HEK293 (cell line): ENCODE data around the gene STUB1.

Experiments
- CTCF ChIA-PET: fragments of 350-600 bp; formaldehyde crosslinking; extraction: SDS; loops from one replicate; lab custom pipeline; 2021; ENCODE audit warnings: antibody characterized with exemption; lab: Yijun Ruan, JAX
- POLR2A ChIA-PET: fragments of 300-600 bp; formaldehyde crosslinking; extraction: SDS; loops from one replicate; lab custom pipeline; 2020; ENCODE audit warnings: antibody characterized with exemption, inconsistent platforms; lab: Yijun Ruan, JAX
- H3K27ac ChIP-seq: fragments of 200-500 bp; sonication (Bioruptor generic); 2 replicates; pipeline ENCODE4 v1.5.1; 2014; ENCODE audit warnings: low read depth, low read length, control low read depth, inconsistent platforms; ENCODE audit errors: extremely low read depth
- H3K36me3 ChIP-seq, 2 experiments: fragments of 200-500 bp in 1 of 2; sonication (Bioruptor generic) in 1 of 2; 1 replicate in 1 of 2; 2 replicates in 1 of 2; pipeline ENCODE4 v1.5.1; 2014 to 2017; ENCODE audit warnings: inconsistent platforms in 2 of 2, low read length in 2 of 2; ENCODE audit not compliant: control insufficient read depth in 2 of 2, insufficient read depth in 1 of 2
- H3K4me1 ChIP-seq: fragments of 200-500 bp; sonication (Bioruptor generic); 2 replicates; pipeline ENCODE4 v1.5.1; 2014; ENCODE audit warnings: mild to moderate bottlenecking, low read length, inconsistent platforms; ENCODE audit not compliant: control insufficient read depth, insufficient read depth
- H3K4me3 ChIP-seq: 2 replicates; pipeline ENCODE4 v1.5.1; 2011; ENCODE audit warnings: low read depth, mild to moderate bottlenecking, control low read depth, low read length, moderate library complexity
- H3K9me3 ChIP-seq: fragments of 200-500 bp; sonication (Bioruptor generic); 2 replicates; pipeline ENCODE4 v1.5.1; 2014; ENCODE audit warnings: low read depth, low read length, inconsistent platforms; ENCODE audit not compliant: control insufficient read depth, insufficient read depth
- BCL11B ChIP-seq: fragments of 450-650 bp; formaldehyde crosslinking; IDR thresholded peaks from 2 replicates; pipeline ENCODE4 v1.5.1; 2016; ENCODE audit warnings: low read depth, missing biosample characterization, missing genetic modification characterization
- KLF1 ChIP-seq: fragments of 450-650 bp; formaldehyde crosslinking; IDR thresholded peaks from 2 replicates; pipeline ENCODE4 v1.5.1; 2016; ENCODE audit warnings: missing biosample characterization, missing genetic modification characterization
- MZF1 ChIP-seq: fragments of 450-650 bp; formaldehyde crosslinking; IDR thresholded peaks from 2 replicates; pipeline ENCODE4 v1.5.1; 2017; ENCODE audit warnings: missing biosample characterization, missing genetic modification characterization, borderline replicate concordance
- PRDM1 ChIP-seq: fragments of 450-650 bp; formaldehyde crosslinking; IDR thresholded peaks from 2 replicates; pipeline ENCODE4; 2016; ENCODE audit warnings: missing biosample characterization, missing genetic modification characterization
- SCRT1 ChIP-seq: fragments of 450-650 bp; formaldehyde crosslinking; IDR thresholded peaks from 2 replicates; pipeline ENCODE4 v1.5.1; 2016; ENCODE audit warnings: missing biosample characterization, missing genetic modification characterization, borderline replicate concordance
- WT1 ChIP-seq: fragments of 450-650 bp; formaldehyde crosslinking; IDR thresholded peaks from 2 replicates; pipeline ENCODE4 v1.5.1; 2016; ENCODE audit warnings: missing biosample characterization, missing genetic modification characterization
- ZBTB1 ChIP-seq: fragments of 450-650 bp; formaldehyde crosslinking; IDR thresholded peaks from 2 replicates; pipeline ENCODE4 v1.5.1; 2016; ENCODE audit warnings: missing biosample characterization, missing genetic modification characterization
- ZBTB7A ChIP-seq: fragments of 450-650 bp; formaldehyde crosslinking; IDR thresholded peaks from 2 replicates; pipeline ENCODE4 v1.5.1; 2016; ENCODE audit warnings: low read depth, missing biosample characterization, missing genetic modification characterization
- ZIC2 ChIP-seq: fragments of 450-650 bp; formaldehyde crosslinking; IDR thresholded peaks from 2 replicates; pipeline ENCODE4 v1.5.1; 2016; ENCODE audit warnings: missing biosample characterization, missing genetic modification characterization
- ZNF221 ChIP-seq: fragments of 450-650 bp; formaldehyde crosslinking; IDR thresholded peaks from 2 replicates; pipeline ENCODE4 v1.5.1; 2017; ENCODE audit warnings: missing biosample characterization, missing genetic modification characterization, borderline replicate concordance
- ZNF239 ChIP-seq: fragments of 450-650 bp; formaldehyde crosslinking; IDR thresholded peaks from 2 replicates; pipeline ENCODE4 v1.5.1; 2016; ENCODE audit warnings: missing biosample characterization, missing genetic modification characterization
- ZNF341 ChIP-seq: fragments of 450-650 bp; formaldehyde crosslinking; IDR thresholded peaks from 2 replicates; pipeline ENCODE4; 2016; ENCODE audit warnings: low read depth, missing biosample characterization, missing genetic modification characterization
- ZNF600 ChIP-seq: fragments of 450-650 bp; formaldehyde crosslinking; IDR thresholded peaks from 2 replicates; pipeline ENCODE4 v1.5.1; 2016; ENCODE audit warnings: missing biosample characterization, missing genetic modification characterization
- ZNF621 ChIP-seq: fragments of 450-650 bp; formaldehyde crosslinking; IDR thresholded peaks from 2 replicates; pipeline ENCODE4 v1.5.1; 2017; ENCODE audit warnings: missing biosample characterization, missing genetic modification characterization
- ZNF76 ChIP-seq: fragments of 450-650 bp; formaldehyde crosslinking; IDR thresholded peaks from 2 replicates; pipeline ENCODE4; 2016; ENCODE audit warnings: low read depth, missing biosample characterization, missing genetic modification characterization, borderline replicate concordance
- ZNF768 ChIP-seq: fragments of 450-650 bp; formaldehyde crosslinking; IDR thresholded peaks from 2 replicates; pipeline ENCODE4 v1.5.1; 2018; ENCODE audit warnings: missing biosample characterization, mild to moderate bottlenecking, missing genetic modification characterization
- ZNF785 ChIP-seq: fragments of 450-650 bp; formaldehyde crosslinking; IDR thresholded peaks from 2 replicates; pipeline ENCODE4 v1.5.1; 2016; ENCODE audit warnings: missing biosample characterization, missing genetic modification characterization
- ZSCAN23 ChIP-seq: fragments of 450-650 bp; formaldehyde crosslinking; IDR thresholded peaks from 2 replicates; pipeline ENCODE4 v1.5.1; 2016; ENCODE audit warnings: missing biosample characterization, missing genetic modification characterization
- TF ChIP-seq, protein P1 (sequence below): fragments of 450-650 bp; formaldehyde crosslinking; IDR thresholded peaks from 2 replicates; pipeline ENCODE4 v1.5.1; 2016; ENCODE audit warnings: missing biosample characterization, missing genetic modification characterization
- TF ChIP-seq, protein P2 (sequence below): fragments of 450-650 bp; formaldehyde crosslinking; IDR thresholded peaks from 2 replicates; pipeline ENCODE4 v1.5.1; 2017; ENCODE audit warnings: missing biosample characterization, missing genetic modification characterization
- TF ChIP-seq, protein P3 (sequence below): fragments of 450-650 bp; formaldehyde crosslinking; IDR thresholded peaks from 2 replicates; pipeline ENCODE4 v1.5.1; 2016; ENCODE audit warnings: missing biosample characterization, missing genetic modification characterization
- TF ChIP-seq, protein P4 (sequence below): fragments of 450-650 bp; formaldehyde crosslinking; IDR thresholded peaks from 2 replicates; pipeline ENCODE4 v1.5.1; 2016; ENCODE audit warnings: missing biosample characterization, missing genetic modification characterization
- TF ChIP-seq, protein P5 (sequence below): fragments of 450-650 bp; formaldehyde crosslinking; IDR thresholded peaks from 2 replicates; pipeline ENCODE4 v1.5.1; 2017; ENCODE audit warnings: missing biosample characterization, missing genetic modification characterization

The STUB1 gene

DNA sequence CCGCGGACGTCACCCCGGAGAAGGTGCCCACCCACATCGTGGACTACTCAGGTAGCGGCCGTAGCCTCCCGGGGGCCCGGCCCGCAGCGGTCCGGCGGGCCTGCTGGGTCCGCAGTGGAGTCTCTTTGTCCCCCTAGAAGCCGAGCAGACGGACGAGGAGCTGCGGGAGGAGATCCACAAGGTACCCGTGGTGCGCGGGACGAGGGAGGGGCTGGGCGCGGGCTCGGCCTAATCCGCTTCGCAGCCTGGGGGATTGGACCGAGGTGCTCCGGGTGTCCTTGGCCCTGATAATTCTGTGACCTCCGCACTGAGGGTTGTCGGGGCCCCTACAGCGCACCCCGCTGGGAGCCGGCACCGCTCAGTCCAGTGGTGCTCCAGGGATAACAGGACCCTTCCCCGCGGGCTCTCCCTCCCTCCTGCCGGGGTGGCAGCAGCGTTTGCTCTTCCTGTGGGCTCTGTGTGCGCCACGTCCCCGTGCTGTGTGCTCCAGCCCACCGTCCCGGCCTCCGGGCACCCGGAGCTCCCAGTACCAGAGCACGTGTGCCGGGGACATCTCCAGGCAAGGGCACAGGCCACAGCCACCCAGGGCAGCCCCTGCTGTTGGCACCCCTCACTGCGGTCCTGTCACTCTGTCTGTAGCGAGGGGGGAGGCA is 11.6 kb upstream of the STUB1 start:
- peak overlapping the region; percentile 92 for H3K27ac ChIP-seq
- peak overlapping the region; percentile 90 for H3K4me3 ChIP-seq
- H3K4me1 ChIP-seq, result no peaks in the 10 kb centered on the region
- ChIA-PET CTCF (interaction anchor here (0.6 to 1.8 kb wide), 5 partner anchors 10 to 21 kb away, joined by 3 to 7 read pairs (median 4); no protein-coding TSS in a partner anchor), POLR2A (interaction anchor here (1.1 to 6.7 kb wide), 3 partner anchors 8 to 16 kb away, joined by 4 to 57 read pairs (median 10); partner anchors contain the start of genes JMJD8, RHBDL1 and STUB1)
- H3K9me3 ChIP-seq, result no peaks in the 10 kb centered on the region
- peaks cover 0 to 62% of the 10 kb centered on the region in 2 experiments; a peak in 1 of 3 replicates for H3K36me3 ChIP-seq
- TF ChIP-seq ZIC2 (tag by site-specific recombination) (peak; percentile 96), BCL11B (tag by site-specific recombination) (no peak), ZNF341 (tag by site-specific recombination) (peak; percentile 59; the same call in 1 of the 2 replicates), KLF1 (tag by site-specific recombination) (no peak), ZNF76 (tag by site-specific recombination) (peak; percentile 37; the same call in 1 of the 2 replicates), ZBTB1 (tag by site-specific recombination) (no peak), SCRT1 (tag by site-specific recombination) (no peak), ZNF621 (no peak), ZSCAN23 (tag by site-specific recombination) (no peak), MZF1 (tag by site-specific recombination) (no peak), WT1 (no peak), ZNF221 (no peak), ZBTB7A (tag by site-specific recombination) (0 out of 2 replicates have a peak, but pooled peaks have one; percentile 10), ZNF239 (tag by site-specific recombination) (no peak), ZNF768 (tag by site-specific recombination) (no peak), PRDM1 (tag by site-specific recombination) (no peak), ZNF785 (tag by site-specific recombination) (no peak), ZNF600 (tag by site-specific recombination) (peak; percentile 49; the same call in 1 of the 2 replicates)
- TF ChIP-seq, protein P1, sequence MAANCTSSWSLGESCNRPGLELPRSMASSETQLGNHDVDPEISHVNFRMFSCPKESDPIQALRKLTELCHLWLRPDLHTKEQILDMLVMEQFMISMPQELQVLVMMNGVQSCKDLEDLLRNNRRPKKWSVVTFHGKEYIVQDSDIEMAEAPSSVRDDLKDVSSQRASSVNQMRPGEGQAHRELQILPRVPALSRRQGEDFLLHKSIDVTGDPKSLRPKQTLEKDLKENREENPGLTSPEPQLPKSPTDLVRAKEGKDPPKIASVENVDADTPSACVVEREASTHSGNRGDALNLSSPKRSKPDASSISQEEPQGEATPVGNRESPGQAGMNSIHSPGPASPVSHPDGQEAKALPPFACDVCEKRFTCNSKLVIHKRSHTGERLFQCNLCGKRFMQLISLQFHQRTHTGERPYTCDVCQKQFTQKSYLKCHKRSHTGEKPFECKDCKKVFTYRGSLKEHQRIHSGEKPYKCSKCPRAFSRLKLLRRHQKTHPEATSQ (tag by site-specific recombination), result no peak
- TF ChIP-seq, protein P2, sequence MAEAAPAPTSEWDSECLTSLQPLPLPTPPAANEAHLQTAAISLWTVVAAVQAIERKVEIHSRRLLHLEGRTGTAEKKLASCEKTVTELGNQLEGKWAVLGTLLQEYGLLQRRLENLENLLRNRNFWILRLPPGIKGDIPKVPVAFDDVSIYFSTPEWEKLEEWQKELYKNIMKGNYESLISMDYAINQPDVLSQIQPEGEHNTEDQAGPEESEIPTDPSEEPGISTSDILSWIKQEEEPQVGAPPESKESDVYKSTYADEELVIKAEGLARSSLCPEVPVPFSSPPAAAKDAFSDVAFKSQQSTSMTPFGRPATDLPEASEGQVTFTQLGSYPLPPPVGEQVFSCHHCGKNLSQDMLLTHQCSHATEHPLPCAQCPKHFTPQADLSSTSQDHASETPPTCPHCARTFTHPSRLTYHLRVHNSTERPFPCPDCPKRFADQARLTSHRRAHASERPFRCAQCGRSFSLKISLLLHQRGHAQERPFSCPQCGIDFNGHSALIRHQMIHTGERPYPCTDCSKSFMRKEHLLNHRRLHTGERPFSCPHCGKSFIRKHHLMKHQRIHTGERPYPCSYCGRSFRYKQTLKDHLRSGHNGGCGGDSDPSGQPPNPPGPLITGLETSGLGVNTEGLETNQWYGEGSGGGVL (tag by site-specific recombination), result no peak
- TF ChIP-seq, protein P3, sequence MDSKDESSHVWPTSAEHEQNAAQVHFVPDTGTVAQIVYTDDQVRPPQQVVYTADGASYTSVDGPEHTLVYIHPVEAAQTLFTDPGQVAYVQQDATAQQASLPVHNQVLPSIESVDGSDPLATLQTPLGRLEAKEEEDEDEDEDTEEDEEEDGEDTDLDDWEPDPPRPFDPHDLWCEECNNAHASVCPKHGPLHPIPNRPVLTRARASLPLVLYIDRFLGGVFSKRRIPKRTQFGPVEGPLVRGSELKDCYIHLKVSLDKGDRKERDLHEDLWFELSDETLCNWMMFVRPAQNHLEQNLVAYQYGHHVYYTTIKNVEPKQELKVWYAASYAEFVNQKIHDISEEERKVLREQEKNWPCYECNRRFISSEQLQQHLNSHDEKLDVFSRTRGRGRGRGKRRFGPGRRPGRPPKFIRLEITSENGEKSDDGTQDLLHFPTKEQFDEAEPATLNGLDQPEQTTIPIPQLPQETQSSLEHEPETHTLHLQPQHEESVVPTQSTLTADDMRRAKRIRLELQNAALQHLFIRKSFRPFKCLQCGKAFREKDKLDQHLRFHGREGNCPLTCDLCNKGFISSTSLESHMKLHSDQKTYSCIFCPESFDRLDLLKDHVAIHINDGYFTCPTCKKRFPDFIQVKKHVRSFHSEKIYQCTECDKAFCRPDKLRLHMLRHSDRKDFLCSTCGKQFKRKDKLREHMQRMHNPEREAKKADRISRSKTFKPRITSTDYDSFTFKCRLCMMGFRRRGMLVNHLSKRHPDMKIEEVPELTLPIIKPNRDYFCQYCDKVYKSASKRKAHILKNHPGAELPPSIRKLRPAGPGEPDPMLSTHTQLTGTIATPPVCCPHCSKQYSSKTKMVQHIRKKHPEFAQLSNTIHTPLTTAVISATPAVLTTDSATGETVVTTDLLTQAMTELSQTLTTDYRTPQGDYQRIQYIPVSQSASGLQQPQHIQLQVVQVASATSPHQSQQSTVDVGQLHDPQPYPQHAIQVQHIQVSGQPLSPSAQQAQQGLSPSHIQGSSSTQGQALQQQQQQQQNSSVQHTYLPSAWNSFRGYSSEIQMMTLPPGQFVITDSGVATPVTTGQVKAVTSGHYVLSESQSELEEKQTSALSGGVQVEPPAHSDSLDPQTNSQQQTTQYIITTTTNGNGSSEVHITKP, result peak; percentile 19; the same call in 1 of the 2 replicates
- TF ChIP-seq, protein P4, sequence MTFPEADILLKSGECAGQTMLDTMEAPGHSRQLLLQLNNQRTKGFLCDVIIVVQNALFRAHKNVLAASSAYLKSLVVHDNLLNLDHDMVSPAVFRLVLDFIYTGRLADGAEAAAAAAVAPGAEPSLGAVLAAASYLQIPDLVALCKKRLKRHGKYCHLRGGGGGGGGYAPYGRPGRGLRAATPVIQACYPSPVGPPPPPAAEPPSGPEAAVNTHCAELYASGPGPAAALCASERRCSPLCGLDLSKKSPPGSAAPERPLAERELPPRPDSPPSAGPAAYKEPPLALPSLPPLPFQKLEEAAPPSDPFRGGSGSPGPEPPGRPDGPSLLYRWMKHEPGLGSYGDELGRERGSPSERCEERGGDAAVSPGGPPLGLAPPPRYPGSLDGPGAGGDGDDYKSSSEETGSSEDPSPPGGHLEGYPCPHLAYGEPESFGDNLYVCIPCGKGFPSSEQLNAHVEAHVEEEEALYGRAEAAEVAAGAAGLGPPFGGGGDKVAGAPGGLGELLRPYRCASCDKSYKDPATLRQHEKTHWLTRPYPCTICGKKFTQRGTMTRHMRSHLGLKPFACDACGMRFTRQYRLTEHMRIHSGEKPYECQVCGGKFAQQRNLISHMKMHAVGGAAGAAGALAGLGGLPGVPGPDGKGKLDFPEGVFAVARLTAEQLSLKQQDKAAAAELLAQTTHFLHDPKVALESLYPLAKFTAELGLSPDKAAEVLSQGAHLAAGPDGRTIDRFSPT (tag by site-specific recombination), result peak; percentile 65
- TF ChIP-seq, protein P5, sequence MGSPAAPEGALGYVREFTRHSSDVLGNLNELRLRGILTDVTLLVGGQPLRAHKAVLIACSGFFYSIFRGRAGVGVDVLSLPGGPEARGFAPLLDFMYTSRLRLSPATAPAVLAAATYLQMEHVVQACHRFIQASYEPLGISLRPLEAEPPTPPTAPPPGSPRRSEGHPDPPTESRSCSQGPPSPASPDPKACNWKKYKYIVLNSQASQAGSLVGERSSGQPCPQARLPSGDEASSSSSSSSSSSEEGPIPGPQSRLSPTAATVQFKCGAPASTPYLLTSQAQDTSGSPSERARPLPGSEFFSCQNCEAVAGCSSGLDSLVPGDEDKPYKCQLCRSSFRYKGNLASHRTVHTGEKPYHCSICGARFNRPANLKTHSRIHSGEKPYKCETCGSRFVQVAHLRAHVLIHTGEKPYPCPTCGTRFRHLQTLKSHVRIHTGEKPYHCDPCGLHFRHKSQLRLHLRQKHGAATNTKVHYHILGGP (tag by site-specific recombination), result no peak
